Epithelial cell of proximal tubule (primary cell): ENCODE data around the gene ARHGEF40. TPM values are rescaled to one million over a fixed set of nuclear protein-coding genes. Genes with fewer than 3 reads are reported as not detected.

ENCODE experiments used
- DNase-seq: peaks from one replicate; pipeline ENCODE4 v3.0.0-alpha.2; 2011; ENCODE audit warnings: low read depth
- H3K4me3 ChIP-seq: 2 replicates; pipeline ENCODE4 v1.5.1; 2011; ENCODE audit warnings: low read depth, mild to moderate bottlenecking, low read length
- total RNA-seq: library from RNA; depleted of rRNA; stranded (reverse); fragments of >200 nt; gene quantifications from 2 replicates; pipeline ENCODE4 v1.2.3, GENCODE V29; 2015
- TF ChIP-seq, protein P1 (sequence below): conservative IDR thresholded peaks from 2 replicates; pipeline ENCODE4 v1.5.1; 2012; ENCODE audit warnings: low read depth, mild to moderate bottlenecking, low read length

The ARHGEF40 gene
- total RNA-seq, 1 donor from 2014 or later, result 42.7 TPM

DNA sequence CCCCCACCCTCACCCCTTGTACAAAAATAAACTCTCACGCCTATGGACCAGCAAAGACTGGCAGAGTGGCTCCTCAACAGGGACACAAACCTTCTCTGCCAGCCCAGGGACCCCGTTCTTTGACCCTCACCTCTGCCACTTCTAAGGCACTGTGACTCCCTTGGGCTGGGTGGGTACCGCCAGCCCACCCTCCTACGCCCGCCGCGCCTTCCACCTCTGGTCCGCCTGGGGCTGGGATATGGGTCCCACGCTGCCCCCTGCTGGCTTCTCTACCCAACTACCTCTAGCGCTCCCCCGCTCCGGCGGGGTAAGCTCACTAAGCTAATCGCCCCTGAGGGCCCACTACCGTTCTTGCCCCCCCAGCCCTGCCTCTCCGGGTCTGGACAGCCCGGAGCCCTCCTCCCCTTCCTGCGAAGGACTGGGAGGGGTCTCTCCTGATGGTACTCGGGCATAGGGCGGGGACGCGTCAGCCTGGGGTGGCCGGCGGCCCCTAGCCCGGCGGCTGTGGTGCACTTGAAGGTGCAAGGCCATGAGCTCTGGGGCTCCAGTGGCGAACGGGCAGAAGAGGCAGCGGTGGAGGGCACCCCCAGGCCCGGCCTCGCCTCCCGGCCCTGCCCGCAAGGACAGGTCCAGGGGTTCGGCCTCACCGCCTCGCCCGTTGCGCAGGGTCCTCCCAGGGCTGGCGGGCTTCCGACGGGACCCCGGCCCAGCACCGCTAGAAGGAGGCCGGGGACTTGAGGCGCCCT lies 20.3 kb downstream of the ARHGEF40 start:
- TF ChIP-seq, protein P1, sequence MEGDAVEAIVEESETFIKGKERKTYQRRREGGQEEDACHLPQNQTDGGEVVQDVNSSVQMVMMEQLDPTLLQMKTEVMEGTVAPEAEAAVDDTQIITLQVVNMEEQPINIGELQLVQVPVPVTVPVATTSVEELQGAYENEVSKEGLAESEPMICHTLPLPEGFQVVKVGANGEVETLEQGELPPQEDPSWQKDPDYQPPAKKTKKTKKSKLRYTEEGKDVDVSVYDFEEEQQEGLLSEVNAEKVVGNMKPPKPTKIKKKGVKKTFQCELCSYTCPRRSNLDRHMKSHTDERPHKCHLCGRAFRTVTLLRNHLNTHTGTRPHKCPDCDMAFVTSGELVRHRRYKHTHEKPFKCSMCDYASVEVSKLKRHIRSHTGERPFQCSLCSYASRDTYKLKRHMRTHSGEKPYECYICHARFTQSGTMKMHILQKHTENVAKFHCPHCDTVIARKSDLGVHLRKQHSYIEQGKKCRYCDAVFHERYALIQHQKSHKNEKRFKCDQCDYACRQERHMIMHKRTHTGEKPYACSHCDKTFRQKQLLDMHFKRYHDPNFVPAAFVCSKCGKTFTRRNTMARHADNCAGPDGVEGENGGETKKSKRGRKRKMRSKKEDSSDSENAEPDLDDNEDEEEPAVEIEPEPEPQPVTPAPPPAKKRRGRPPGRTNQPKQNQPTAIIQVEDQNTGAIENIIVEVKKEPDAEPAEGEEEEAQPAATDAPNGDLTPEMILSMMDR, result peak; percentile 64
- H3K4me3 ChIP-seq, result no peak overlapping the region
- no peak for DNase-seq

- no peak overlapping the region for H3K4me3 ChIP-seq
- no peak for DNase-seq
- TF ChIP-seq, protein P1, result no peak
These were observed 21.0 kb downstream of the ARHGEF40 start for GRCh38 chr14:21090940-21091663.

- no peak overlapping the region for H3K4me3 ChIP-seq
- TF ChIP-seq, protein P1, result no peak
- no peak for DNase-seq
These were observed 21.7 kb downstream of the ARHGEF40 start for GRCh38 chr14:21091821-21092272.

DNA sequence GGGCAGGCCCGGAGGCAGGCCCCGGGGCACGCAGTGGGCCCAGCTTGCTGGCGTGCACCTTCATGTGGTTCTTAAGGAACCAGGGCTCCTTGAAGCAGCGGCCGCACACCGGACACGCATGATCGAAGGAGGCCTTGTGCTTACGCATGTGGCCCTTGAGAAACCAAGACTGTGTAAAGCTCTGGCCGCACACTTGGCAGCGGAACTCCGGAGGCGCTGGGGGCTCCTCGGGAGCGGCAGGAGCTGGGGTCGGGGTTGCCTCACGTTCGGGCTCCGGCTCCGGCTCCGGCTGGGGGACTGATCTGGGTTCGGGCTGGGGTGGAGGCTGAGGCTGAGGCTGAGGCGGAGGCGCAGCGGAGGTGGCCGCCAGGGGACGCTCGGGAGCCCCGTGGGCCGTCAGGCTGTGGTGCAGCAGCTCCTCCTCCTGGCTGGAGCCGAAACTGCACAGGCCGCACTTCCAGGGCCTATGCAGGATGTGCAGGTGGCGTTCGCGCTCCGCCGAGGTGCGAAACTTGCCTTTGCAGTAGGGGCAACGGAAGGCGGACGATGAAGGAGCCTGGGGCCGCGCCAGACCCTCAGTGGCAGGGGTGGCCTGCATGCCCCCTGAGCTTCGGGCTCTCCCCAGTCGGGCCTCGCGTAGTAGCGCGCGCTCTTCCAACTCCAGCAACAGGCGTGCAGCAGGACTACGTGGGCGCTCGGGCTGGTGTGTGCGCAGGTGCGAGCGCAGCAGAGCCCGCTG lies 22.3 kb downstream of the ARHGEF40 start:
- TF ChIP-seq, protein P1, result peak; percentile 99
- no peak for DNase-seq

DNA sequence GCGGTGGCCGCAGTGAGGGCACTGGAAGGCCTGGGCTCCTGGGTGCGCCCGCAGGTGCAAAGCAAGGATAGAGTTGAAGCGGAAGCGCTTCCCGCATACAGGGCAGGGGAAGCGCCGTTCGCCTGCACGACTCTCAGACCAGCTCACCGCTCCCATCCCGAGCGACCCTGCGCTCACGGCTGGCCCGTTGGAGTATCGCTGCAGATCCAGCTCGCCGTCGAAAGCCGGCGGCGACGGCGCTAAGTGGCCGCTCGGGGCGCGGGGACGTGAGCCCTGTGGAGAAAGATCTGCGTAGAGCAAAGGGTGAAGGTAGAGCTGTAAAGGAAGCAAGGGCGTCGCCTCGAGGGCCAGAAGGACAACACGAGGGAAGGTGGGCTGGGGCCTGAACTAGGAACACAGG lies 22.9 kb downstream of the ARHGEF40 start:
- no peak for DNase-seq
- no peak overlapping the region for H3K4me3 ChIP-seq
- TF ChIP-seq, protein P1, result no peak

More for the DNA sequence above, 22.3 kb downstream of the ARHGEF40 start:
- H3K4me3 ChIP-seq, result no peak overlapping the region

GRCh38 chr14:21093769-21094681 lies 23.9 kb downstream of the ARHGEF40 start:
- no peak overlapping the region for H3K4me3 ChIP-seq
- no peak for DNase-seq
- TF ChIP-seq, protein P1, result peak; percentile 52
